Kidney (tissue), 14 donors: ENCODE results near the gene WASF2. TPM values are rescaled to one million over a fixed set of nuclear protein-coding genes. Genes with fewer than 3 reads are reported as not detected.
A peak's percentile ranks its signal among the peaks of the same experiment; 100 is the strongest.

ENCODE experiments used
- DNase-seq, 5 donors: peaks; one replicate each; pipeline ENCODE4 v3.0.0-alpha.2; 2013 to 2020
- FAIRE-seq: peaks from 2 replicates; lab custom pipeline; 2012; peaks lifted over from hg19 to GRCh38; lab: Jason Lieb, UNC
- H3K27ac ChIP-seq, 2 donors: one replicate each; pipeline ENCODE4 v1.7.0; 2013; ENCODE audit warnings: low read depth in 2 of 2, low read length in 2 of 2, inconsistent platforms in 1 of 2
- H3K27me3 ChIP-seq: one replicate; pipeline ENCODE4 v1.7.1; 2013; ENCODE audit warnings: low read length, inconsistent platforms; ENCODE audit not compliant: control insufficient read depth, insufficient read depth
- H3K36me3 ChIP-seq, 3 donors: one replicate each; pipeline versions ENCODE4 v1.7.0 to v1.7.1; 2013; ENCODE audit warnings: low read length in 3 of 3, control low read depth in 1 of 3, inconsistent platforms in 1 of 3; ENCODE audit not compliant: insufficient read depth in 3 of 3, control insufficient read depth in 2 of 3
- H3K4me1 ChIP-seq, 3 donors: one replicate each; pipeline versions ENCODE4 v1.7.0 to v1.7.1; 2013; ENCODE audit warnings: low read length in 3 of 3, inconsistent platforms in 1 of 3, low read depth in 1 of 3; ENCODE audit not compliant: control insufficient read depth in 2 of 3, insufficient read depth in 2 of 3
- H3K4me3 ChIP-seq, 3 donors: one replicate each; pipeline versions ENCODE4 v1.7.0 to v1.8.1; 2013; ENCODE audit warnings: low read length in 3 of 3, control low read depth in 1 of 3, inconsistent platforms in 1 of 3
- H3K9ac ChIP-seq, 3 donors: one replicate each; pipeline versions ENCODE4 v1.7.0 to v1.7.1; 2013; ENCODE audit warnings: low read length in 3 of 3, control low read depth in 1 of 3, inconsistent platforms in 1 of 3
- H3K9me3 ChIP-seq, 3 donors: one replicate each; pipeline versions ENCODE4 v1.7.0 to v1.7.1; 2013; ENCODE audit warnings: low read length in 3 of 3, control low read depth in 1 of 3, inconsistent platforms in 1 of 3; ENCODE audit not compliant: control insufficient read depth in 2 of 3, insufficient read depth in 1 of 3
- intact Hi-C: fragments of 100-400 bp; cut with DNase I; formaldehyde crosslinking; loops from one replicate; pipeline ENCODE4 v1.11.1; 2022
- polyA plus RNA-seq: library from polyadenylated mRNA; stranded (reverse); fragments of 350-450 nt; fragmentation: Illumina TruSeq; extraction: RNeasy Lipid Tissue Mini Kit (QIAGEN cat#74804); gene quantifications from one replicate; pipeline ENCODE4 v1.2.3, GENCODE V29; 2014; ENCODE audit warnings: low read depth, low replicate concordance; ENCODE audit not compliant: insufficient read depth
- total RNA-seq: library from RNA; stranded (reverse); fragmentation: NEBNext Ultra II Directional; extraction: Animal tissue kit (Norgen Biotek cat#: 25700); gene quantifications from one replicate; pipeline ENCODE4 v1.2.1, GENCODE V29; 2021
- TF ChIP-seq, protein P1 (sequence below): IDR thresholded peaks from 3 replicates; pipeline ENCODE4 v1.5.1; 2012; ENCODE audit warnings: mild to moderate bottlenecking, moderate library complexity, borderline replicate concordance; ENCODE audit not compliant: insufficient read depth; ENCODE audit errors: extremely low read depth
- donor health status: control.
- donor health status: control.
- donor health status: control.
- donor health status: control.
- donor health status: control.
- donor health status: DM: yes; HTN: yes; CAD: no.
- donor health status: Normal renal cell carcinoma (clear cell type).

Gene WASF2
- total and polyA plus RNA-seq, 2 donors from 2014 or later, result 23.9 to 159 TPM

GRCh38 chr1:27526569-27527222, 36.7 kb upstream of the WASF2 start:
- H3K36me3 ChIP-seq, result no peaks in the 10 kb centered on the region
- TF ChIP-seq, protein P1, sequence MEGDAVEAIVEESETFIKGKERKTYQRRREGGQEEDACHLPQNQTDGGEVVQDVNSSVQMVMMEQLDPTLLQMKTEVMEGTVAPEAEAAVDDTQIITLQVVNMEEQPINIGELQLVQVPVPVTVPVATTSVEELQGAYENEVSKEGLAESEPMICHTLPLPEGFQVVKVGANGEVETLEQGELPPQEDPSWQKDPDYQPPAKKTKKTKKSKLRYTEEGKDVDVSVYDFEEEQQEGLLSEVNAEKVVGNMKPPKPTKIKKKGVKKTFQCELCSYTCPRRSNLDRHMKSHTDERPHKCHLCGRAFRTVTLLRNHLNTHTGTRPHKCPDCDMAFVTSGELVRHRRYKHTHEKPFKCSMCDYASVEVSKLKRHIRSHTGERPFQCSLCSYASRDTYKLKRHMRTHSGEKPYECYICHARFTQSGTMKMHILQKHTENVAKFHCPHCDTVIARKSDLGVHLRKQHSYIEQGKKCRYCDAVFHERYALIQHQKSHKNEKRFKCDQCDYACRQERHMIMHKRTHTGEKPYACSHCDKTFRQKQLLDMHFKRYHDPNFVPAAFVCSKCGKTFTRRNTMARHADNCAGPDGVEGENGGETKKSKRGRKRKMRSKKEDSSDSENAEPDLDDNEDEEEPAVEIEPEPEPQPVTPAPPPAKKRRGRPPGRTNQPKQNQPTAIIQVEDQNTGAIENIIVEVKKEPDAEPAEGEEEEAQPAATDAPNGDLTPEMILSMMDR, result no peak
- H3K27ac ChIP-seq, result peak overlapping the region; percentile 88 to 94
- FAIRE-seq (no peak), DNase-seq (peak in 2 of 5 donors; percentile 58 to 65)
- peak overlapping the region in 2 of 3 donors; percentile 24 to 32 for H3K4me3 ChIP-seq
- H3K27me3 ChIP-seq, result no peaks in the 10 kb centered on the region
- peaks cover 33 to 48% (median 35%) of the 10 kb centered on the region in 3 donors for H3K4me1 ChIP-seq
- no peaks in the 10 kb centered on the region for H3K9me3 ChIP-seq
- intact Hi-C loops, result no loop called here
- H3K9ac ChIP-seq, result peak overlapping the region in 2 of 3 donors; percentile 10 to 58

DNA sequence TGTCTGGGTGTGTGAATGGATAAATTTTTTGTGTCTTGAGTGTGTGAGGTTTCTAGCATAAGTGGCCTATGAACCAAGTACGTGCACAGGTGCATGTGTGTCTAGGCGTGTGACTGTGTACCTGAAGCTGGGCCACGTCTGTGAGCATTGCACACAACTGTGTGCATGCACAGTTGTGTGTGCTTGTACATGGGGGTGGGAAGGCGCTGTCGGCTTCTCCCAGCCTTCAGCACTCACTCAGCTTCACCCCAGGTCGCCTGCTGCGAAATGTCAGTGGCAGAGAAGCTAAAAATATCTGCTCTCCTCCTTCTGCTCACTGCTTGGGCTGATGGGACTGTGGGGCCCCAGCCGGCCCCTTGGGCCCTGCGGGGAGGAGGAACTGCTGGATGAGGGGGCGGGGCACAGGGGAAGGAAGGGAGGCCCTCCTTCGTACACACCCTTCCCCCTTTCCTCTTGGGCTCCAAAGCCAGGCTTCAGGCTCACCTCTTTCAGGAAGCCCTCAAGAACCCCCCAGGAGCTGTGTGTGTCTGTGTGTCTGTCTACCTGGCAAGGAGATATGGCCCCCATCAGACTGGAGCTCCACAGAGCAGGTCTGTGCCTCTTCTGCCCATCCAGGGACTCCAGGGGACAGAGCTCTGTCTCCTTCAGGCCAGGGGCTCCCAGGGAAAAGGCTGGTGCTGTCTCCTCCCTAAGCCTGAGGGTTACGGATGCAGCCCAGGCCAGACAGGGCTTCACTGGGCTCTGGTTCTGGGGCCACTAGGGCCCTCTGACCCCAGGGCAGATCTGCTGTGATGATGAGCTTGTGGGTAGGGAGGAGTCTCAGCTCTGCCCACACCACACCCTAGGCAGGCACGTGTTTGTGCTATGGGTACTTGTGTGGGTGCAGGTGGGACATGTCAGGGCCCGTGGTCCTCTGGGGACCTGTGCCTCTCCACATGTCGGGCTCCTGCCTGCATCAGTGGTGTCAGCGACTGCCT, 35.6 kb upstream of the WASF2 start:
- H3K9ac ChIP-seq, result peak overlapping the region in 2 of 3 donors; percentile 1 to 8
- TF ChIP-seq, protein P1, result no peak
- no peaks in the 10 kb centered on the region for H3K36me3 ChIP-seq
- FAIRE-seq (no peak), DNase-seq (peak; percentile 86 to 96 (median 90))
- H3K27ac ChIP-seq, result peak overlapping the region; percentile 54 to 66
- peak overlapping the region in 2 of 3 donors; percentile 24 to 35 for H3K4me3 ChIP-seq
- H3K27me3 ChIP-seq, result no peaks in the 10 kb centered on the region
- H3K9me3 ChIP-seq, result no peaks in the 10 kb centered on the region
- peaks cover 33 to 56% (median 38%) of the 10 kb centered on the region in 3 donors for H3K4me1 ChIP-seq
- intact Hi-C loops, result no loop called here

DNA sequence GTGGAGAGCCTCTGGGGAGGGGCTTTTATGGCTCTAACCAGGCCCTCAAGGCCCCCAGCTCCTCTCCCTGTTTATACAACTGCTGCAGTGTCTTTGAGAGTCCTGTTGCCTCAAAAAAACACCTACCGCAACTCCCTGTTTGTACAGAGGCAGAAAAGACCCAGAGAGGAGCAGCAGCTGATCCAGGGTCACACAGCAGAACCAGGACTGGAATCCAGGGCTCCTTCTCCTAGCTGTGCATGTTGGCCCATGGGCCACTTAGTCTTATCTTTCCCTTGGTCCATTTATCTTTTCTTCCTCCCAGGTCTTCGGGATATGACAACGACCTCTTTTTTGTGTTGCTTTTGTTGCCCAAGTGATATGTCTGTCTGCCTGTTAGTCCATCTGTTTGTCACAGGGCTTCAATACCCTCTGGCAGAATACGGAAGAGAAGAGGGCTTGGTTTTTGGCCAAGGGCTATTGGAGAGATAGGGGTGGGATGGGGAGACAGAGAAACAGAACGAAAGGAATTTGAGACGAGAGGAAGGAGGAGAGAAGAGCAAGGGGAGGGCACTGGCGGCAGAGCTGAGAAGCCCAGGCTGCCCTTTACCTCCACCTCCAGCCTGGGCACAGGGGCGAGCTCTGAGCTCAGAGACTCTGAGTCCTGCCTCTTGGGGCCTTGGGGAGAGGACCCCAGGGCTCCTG, 33.5 kb upstream of the WASF2 start:
- Histone ChIP-seq H3K27me3 (no peaks in the 10 kb centered on the region), H3K36me3 (no peaks in the 10 kb centered on the region), H3K4me3 (no peak overlapping the region), H3K4me1 (peaks cover 31 to 60% (median 42%) of the 10 kb centered on the region in 3 donors), H3K9me3 (no peaks in the 10 kb centered on the region), H3K9ac (no peak overlapping the region), H3K27ac (no peak overlapping the region)
- intact Hi-C loops, result no loop called here
- DNase-seq (no peak), FAIRE-seq (no peak)
- TF ChIP-seq, protein P1, result no peak
